ENCODE data around the gene VWF. TPM values are rescaled to one million over a fixed set of nuclear protein-coding genes. Genes with fewer than 3 reads are reported as not detected.

Gene VWF
- polyA plus RNA-seq, 1 donor (not counting 4 experiments of a cell fraction or from before 2014, with no cell fraction given), result 0.01 TPM

DNA sequence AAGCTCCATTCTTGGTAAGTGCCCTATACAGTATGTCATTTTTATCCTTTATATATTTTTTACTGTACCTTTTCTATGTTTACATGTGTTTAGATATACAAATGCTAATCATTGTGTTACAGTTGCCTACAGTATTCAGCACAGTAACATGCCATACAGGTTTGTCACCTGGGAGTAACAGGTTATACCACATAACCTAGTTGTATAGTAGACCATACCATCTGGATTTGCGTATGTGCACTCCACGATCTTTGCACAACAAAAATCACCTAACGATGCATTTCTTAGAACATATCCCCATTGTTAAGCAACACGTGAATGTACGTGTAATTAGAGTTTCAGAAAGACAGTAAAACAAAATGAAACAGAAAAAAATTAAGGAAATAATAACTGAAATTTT, 167.5 kb downstream of the VWF start:
- Histone ChIP-seq H3K79me2 (ENCODE audit: control insufficient read depth, insufficient read depth, low read length) (no peaks in the 10 kb centered on the region), H3K9me3 (ENCODE audit: control insufficient read depth, low read depth, low read length) (no peaks in the 10 kb centered on the region), H3K4me2 (ENCODE audit: control insufficient read depth, extremely low read depth, insufficient read depth, low read depth, low read length) (no peak overlapping the region), H3K4me1 (ENCODE audit: control insufficient read depth, extremely low read depth, insufficient read depth, low read length) (no peaks in the 10 kb centered on the region), H3K27me3 (ENCODE audit: control insufficient read depth, extremely low read depth, insufficient read depth, low read length) (no peaks in the 10 kb centered on the region), H3K27ac (ENCODE audit: control insufficient read depth, insufficient read depth, low read length) (no peak overlapping the region), H3K4me3 (ENCODE audit: control insufficient read depth in 2 of 3, extremely low read depth in 1 of 3, insufficient read depth in 2 of 3, low read depth in 1 of 3, low read length in 3 of 3) (no peak overlapping the region), H3K36me3 (ENCODE audit: control insufficient read depth in 2 of 2, extremely low read depth in 1 of 2, insufficient read depth in 2 of 2, low read length in 2 of 2) (no peaks in the 10 kb centered on the region), H3K9me1 (ENCODE audit: control insufficient read depth, extremely low read depth, insufficient read depth, low read length) (no peaks in the 10 kb centered on the region), H2AFZ (ENCODE audit: control insufficient read depth, low read length) (no peak overlapping the region), H4K20me1 (ENCODE audit: control insufficient read depth, extremely low read depth, insufficient read depth, low read length) (no peaks in the 10 kb centered on the region), H3K9ac (ENCODE audit: control insufficient read depth, extremely low read depth, insufficient read depth, low read length) (no peak overlapping the region)
- dilution Hi-C loops (cut with MboI; ENCODE audit: extremely low pct_ligation_motif_present, low sequenced_read_pairs), result no loop called here
- no peak for DNase-seq (ENCODE audit: low read depth, low spot score)
- TF ChIP-seq, protein P1, sequence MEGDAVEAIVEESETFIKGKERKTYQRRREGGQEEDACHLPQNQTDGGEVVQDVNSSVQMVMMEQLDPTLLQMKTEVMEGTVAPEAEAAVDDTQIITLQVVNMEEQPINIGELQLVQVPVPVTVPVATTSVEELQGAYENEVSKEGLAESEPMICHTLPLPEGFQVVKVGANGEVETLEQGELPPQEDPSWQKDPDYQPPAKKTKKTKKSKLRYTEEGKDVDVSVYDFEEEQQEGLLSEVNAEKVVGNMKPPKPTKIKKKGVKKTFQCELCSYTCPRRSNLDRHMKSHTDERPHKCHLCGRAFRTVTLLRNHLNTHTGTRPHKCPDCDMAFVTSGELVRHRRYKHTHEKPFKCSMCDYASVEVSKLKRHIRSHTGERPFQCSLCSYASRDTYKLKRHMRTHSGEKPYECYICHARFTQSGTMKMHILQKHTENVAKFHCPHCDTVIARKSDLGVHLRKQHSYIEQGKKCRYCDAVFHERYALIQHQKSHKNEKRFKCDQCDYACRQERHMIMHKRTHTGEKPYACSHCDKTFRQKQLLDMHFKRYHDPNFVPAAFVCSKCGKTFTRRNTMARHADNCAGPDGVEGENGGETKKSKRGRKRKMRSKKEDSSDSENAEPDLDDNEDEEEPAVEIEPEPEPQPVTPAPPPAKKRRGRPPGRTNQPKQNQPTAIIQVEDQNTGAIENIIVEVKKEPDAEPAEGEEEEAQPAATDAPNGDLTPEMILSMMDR (optimal IDR thresholded peaks at IDR 0.05 in 1 of 3, IDR thresholded peaks at IDR 0.05 in 1 of 3, conservative IDR thresholded peaks at IDR 0.05 in 1 of 3; ENCODE audit: extremely low read depth in 1 of 3, insufficient read depth in 2 of 3, low read length in 3 of 3), result no peak
- TF ChIP-seq EZH2 (IDR thresholded peaks at IDR 0.05; ENCODE audit: low read length), result no peak
- no peak for FAIRE-seq

DNA sequence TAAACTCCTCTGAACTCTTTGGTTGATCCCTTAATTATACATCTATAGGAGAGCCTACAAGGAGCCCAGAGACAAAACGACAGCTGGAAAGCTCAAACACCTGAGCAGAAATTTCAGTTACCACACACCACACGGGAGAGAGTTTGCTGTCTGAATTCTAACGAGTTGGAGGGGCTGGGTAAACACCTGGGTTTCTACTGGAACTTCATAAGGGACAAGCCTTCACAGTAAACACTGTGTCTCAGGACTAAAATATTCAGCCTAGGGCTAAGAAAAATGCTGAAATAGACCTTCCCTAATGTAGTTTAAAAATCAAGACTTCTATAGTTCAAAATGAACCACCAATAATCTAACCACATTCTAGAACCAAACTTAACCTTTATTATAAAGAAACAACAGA, 169.8 kb downstream of the VWF start:
- H2AFZ ChIP-seq (ENCODE audit: control insufficient read depth, low read length), result no peak overlapping the region
- H3K27me3 ChIP-seq (ENCODE audit: control insufficient read depth, extremely low read depth, insufficient read depth, low read length), result no peaks in the 10 kb centered on the region
- no peak overlapping the region for H3K27ac ChIP-seq (ENCODE audit: control insufficient read depth, insufficient read depth, low read length)
- H3K4me2 ChIP-seq (ENCODE audit: control insufficient read depth, extremely low read depth, insufficient read depth, low read depth, low read length), result no peak overlapping the region
- H3K9ac ChIP-seq (ENCODE audit: control insufficient read depth, extremely low read depth, insufficient read depth, low read length), result no peak overlapping the region
- H4K20me1 ChIP-seq (ENCODE audit: control insufficient read depth, extremely low read depth, insufficient read depth, low read length), result no peaks in the 10 kb centered on the region
- DNase-seq (ENCODE audit: low read depth, low spot score) (no peak), FAIRE-seq (no peak)
- no peak overlapping the region for H3K4me3 ChIP-seq (ENCODE audit: control insufficient read depth in 2 of 3, extremely low read depth in 1 of 3, insufficient read depth in 2 of 3, low read depth in 1 of 3, low read length in 3 of 3)
- no peak for TF ChIP-seq EZH2 (IDR thresholded peaks at IDR 0.05; ENCODE audit: low read length)
- H3K79me2 ChIP-seq (ENCODE audit: control insufficient read depth, insufficient read depth, low read length), result no peaks in the 10 kb centered on the region
- H3K4me1 ChIP-seq (ENCODE audit: control insufficient read depth, extremely low read depth, insufficient read depth, low read length), result no peaks in the 10 kb centered on the region
- H3K9me1 ChIP-seq (ENCODE audit: control insufficient read depth, extremely low read depth, insufficient read depth, low read length), result no peaks in the 10 kb centered on the region
- dilution Hi-C loops (cut with MboI; ENCODE audit: extremely low pct_ligation_motif_present, low sequenced_read_pairs), result no loop called here
- no peaks in the 10 kb centered on the region for H3K9me3 ChIP-seq (ENCODE audit: control insufficient read depth, low read depth, low read length)
- H3K36me3 ChIP-seq (ENCODE audit: control insufficient read depth in 2 of 2, extremely low read depth in 1 of 2, insufficient read depth in 2 of 2, low read length in 2 of 2), result no peaks in the 10 kb centered on the region
